HepG2 (cell line): ENCODE data around the gene ZBTB46. TPM values are rescaled to one million over a fixed set of nuclear protein-coding genes. Genes with fewer than 3 reads are reported as not detected.
A peak's percentile ranks its signal among the peaks of the same experiment; 100 is the strongest.

ENCODE experiments used
- CEBPB ChIP-seq: IDR thresholded peaks from 2 replicates; pipeline ENCODE4 v1.6.1; 2011; ENCODE audit warnings: low read depth, low read length, improper control_type of control experiment, borderline replicate concordance
- CENPT ChIP-seq: sonication (generic); formaldehyde crosslinking; IDR thresholded peaks from 2 replicates; pipeline ENCODE4 v1.8.0; 2022; ENCODE audit warnings: low read depth, mild to moderate bottlenecking, moderate library complexity, missing genetic modification reagents
- EEA1 ChIP-seq: sonication (generic); formaldehyde crosslinking; IDR thresholded peaks from 2 replicates; pipeline ENCODE4 v1.5.1; 2020; ENCODE audit warnings: mild to moderate bottlenecking, missing genetic modification reagents, borderline replicate concordance
- GFI1 ChIP-seq: sonication (generic); formaldehyde crosslinking; IDR thresholded peaks from 2 replicates; pipeline ENCODE4 v1.5.0; 2020; ENCODE audit warnings: missing genetic modification reagents, mild to moderate bottlenecking, borderline replicate concordance
- IKZF4 ChIP-seq: sonication (generic); formaldehyde crosslinking; IDR thresholded peaks from 2 replicates; pipeline ENCODE4 v1.5.1; 2020; ENCODE audit warnings: borderline replicate concordance, mild to moderate bottlenecking, low read depth, missing genetic modification reagents; ENCODE audit errors: not compliant biosample characterization
- POLR2G ChIP-seq: fragments of 200-400 bp; formaldehyde crosslinking; IDR thresholded peaks from 2 replicates; pipeline ENCODE4 v1.6.1; 2018; ENCODE audit warnings: mild to moderate bottlenecking, low read depth, low read length, moderate library complexity
- RFXAP ChIP-seq: sonication (generic); formaldehyde crosslinking; IDR thresholded peaks from 2 replicates; pipeline ENCODE4 v1.4.0; 2020; ENCODE audit warnings: missing genetic modification reagents, borderline replicate concordance
- STAG1 ChIP-seq: sonication (generic); formaldehyde crosslinking; IDR thresholded peaks from 2 replicates; pipeline ENCODE4 v1.4.0; 2020; ENCODE audit warnings: missing genetic modification reagents
- STAT6 ChIP-seq: sonication (generic); formaldehyde crosslinking; IDR thresholded peaks from 2 replicates; pipeline ENCODE4 v1.4.0; 2020; ENCODE audit warnings: missing genetic modification reagents, mild to moderate bottlenecking, borderline replicate concordance
- THAP7 ChIP-seq: sonication (generic); formaldehyde crosslinking; IDR thresholded peaks from 2 replicates; pipeline ENCODE4 v1.8.1; 2023; ENCODE audit warnings: mild to moderate bottlenecking, missing genetic modification reagents
- ZNF121 ChIP-seq: sonication (generic); formaldehyde crosslinking; IDR thresholded peaks from 2 replicates; pipeline ENCODE4 v1.5.0; 2020; ENCODE audit warnings: mild to moderate bottlenecking, missing genetic modification reagents
- ZNF281 ChIP-seq: sonication (generic); formaldehyde crosslinking; IDR thresholded peaks from 2 replicates; pipeline ENCODE4 v1.4.0; 2020; ENCODE audit warnings: missing genetic modification reagents, borderline replicate concordance
- ZNF768 ChIP-seq: sonication (generic); formaldehyde crosslinking; IDR thresholded peaks from 2 replicates; pipeline ENCODE4 v1.4.0; 2020; ENCODE audit warnings: missing genetic modification reagents
- polyA plus RNA-seq, 8 experiments: library from polyadenylated mRNA; depleted of rRNA in 3 of 8; stranded (reverse) in 7 of 8; unstranded in 1 of 8; fragments of >200 nt; fragmentation: Illumina TruSeq in 4 of 8; extraction: Trizol in 4 of 8; gene quantifications; 2 replicates each; pipeline versions ENCODE4 v1.2.1 to v1.2.3, GENCODE V29; 2011 to 2016; ENCODE audit warnings: low read depth in 4 of 8, missing spikeins in 1 of 8, mixed read lengths in 1 of 8; ENCODE audit not compliant: insufficient read depth in 1 of 8
- total RNA-seq, 5 experiments: library from RNA; depleted of rRNA; stranded (reverse); fragments of >200 nt; fragmentation: Illumina TruSeq; extraction: Trizol; gene quantifications; 2 replicates each; pipeline ENCODE4 v1.2.3, GENCODE V29; 2016; ENCODE audit warnings: low read depth in 1 of 5
- TF ChIP-seq, protein P1 (sequence below): sonication (generic); formaldehyde crosslinking; IDR thresholded peaks from 2 replicates; pipeline ENCODE4 v1.4.0; 2020; ENCODE audit warnings: missing genetic modification reagents
- TF ChIP-seq, protein P2 (sequence below): sonication (generic); formaldehyde crosslinking; IDR thresholded peaks from 2 replicates; pipeline ENCODE4 v1.8.0; 2023; ENCODE audit warnings: mild to moderate bottlenecking, missing genetic modification reagents
- TF ChIP-seq, protein P3 (sequence below): sonication (generic); formaldehyde crosslinking; IDR thresholded peaks from 2 replicates; pipeline ENCODE4 v1.5.0; 2020; ENCODE audit warnings: mild to moderate bottlenecking, missing genetic modification reagents

The ZBTB46 gene
- total and polyA plus RNA-seq, 2 of the 13 experiments (the other 11 are each of a cell fraction or from before 2014, with no cell fraction given) = 1.6 to 13.5 TPM

DNA sequence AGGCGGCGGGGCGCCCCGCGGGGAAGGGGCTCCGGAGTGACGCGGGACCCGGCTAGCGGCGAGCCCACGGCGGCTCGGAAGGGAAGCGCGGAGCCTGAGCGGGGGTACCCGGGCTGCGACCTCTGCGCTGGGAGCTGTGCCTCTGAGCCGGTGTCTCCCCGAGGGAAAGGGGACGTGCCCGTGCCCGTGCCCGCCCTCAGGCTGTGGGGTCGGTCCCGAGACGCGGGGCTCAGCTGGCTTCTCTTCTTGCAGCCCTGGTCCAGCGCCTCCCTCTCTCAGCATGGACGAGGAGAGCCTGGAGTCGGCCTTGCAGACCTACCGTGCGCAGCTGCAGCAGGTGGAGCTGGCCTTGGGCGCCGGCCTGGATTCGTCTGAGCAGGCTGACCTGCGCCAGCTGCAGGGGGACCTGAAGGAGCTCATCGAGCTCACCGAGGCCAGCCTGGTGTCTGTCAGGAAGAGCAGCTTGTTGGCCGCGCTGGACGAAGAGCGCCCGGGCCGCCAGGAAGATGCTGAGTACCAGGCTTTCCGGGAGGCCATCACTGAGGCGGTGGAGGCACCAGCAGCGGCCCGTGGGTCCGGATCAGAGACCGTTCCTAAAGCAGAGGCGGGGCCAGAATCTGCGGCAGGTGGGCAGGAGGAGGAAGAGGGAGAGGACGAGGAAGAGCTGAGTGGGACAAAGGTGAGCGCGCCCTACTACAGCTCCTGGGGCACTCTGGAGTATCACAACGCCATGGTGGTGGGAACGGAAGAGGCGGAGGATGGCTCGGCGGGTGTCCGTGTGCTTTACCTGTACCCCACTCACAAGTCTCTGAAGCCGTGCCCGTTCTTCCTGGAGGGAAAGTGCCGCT lies 122.5 kb downstream of the ZBTB46 start (continued):
- TF ChIP-seq STAT6 (CRISPR knock-in tag) (no peak), ZNF281 (CRISPR knock-in tag) (0 out of 2 replicates have a peak, but pooled peaks have one; percentile 20), EEA1 (peak; percentile 67; the same call in 1 of the 2 replicates), ZNF768 (peak; percentile 16; the same call in 1 of the 2 replicates), ZNF121 (CRISPR knock-in tag) (no peak), RFXAP (no peak), CEBPB (no peak), CENPT (CRISPR knock-in tag) (no peak), POLR2G (no peak), THAP7 (CRISPR knock-in tag) (no peak), GFI1 (CRISPR knock-in tag) (no peak), STAG1 (CRISPR knock-in tag) (no peak; the same call in 1 of the 2 replicates), IKZF4 (CRISPR knock-in tag) (no peak)
- TF ChIP-seq, protein P1, sequence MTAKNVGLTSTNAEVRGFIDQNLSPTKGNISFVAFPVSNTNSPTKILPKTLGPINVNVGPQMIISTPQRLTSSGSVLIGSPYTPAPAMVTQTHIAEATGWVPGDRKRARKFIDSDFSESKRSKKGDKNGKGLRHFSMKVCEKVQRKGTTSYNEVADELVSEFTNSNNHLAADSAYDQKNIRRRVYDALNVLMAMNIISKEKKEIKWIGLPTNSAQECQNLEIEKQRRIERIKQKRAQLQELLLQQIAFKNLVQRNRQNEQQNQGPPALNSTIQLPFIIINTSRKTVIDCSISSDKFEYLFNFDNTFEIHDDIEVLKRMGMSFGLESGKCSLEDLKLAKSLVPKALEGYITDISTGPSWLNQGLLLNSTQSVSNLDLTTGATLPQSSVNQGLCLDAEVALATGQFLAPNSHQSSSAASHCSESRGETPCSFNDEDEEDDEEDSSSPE (CRISPR knock-in tag) = no peak
- TF ChIP-seq, protein P2, sequence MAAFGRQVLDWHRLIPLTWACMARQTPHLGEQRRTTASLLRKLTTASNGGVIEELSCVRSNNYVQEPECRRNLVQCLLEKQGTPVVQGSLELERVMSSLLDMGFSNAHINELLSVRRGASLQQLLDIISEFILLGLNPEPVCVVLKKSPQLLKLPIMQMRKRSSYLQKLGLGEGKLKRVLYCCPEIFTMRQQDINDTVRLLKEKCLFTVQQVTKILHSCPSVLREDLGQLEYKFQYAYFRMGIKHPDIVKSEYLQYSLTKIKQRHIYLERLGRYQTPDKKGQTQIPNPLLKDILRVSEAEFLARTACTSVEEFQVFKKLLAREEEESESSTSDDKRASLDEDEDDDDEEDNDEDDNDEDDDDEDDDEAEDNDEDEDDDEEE (CRISPR knock-in tag) = no peak; the same call in 1 of the 2 replicates
- TF ChIP-seq, protein P3, sequence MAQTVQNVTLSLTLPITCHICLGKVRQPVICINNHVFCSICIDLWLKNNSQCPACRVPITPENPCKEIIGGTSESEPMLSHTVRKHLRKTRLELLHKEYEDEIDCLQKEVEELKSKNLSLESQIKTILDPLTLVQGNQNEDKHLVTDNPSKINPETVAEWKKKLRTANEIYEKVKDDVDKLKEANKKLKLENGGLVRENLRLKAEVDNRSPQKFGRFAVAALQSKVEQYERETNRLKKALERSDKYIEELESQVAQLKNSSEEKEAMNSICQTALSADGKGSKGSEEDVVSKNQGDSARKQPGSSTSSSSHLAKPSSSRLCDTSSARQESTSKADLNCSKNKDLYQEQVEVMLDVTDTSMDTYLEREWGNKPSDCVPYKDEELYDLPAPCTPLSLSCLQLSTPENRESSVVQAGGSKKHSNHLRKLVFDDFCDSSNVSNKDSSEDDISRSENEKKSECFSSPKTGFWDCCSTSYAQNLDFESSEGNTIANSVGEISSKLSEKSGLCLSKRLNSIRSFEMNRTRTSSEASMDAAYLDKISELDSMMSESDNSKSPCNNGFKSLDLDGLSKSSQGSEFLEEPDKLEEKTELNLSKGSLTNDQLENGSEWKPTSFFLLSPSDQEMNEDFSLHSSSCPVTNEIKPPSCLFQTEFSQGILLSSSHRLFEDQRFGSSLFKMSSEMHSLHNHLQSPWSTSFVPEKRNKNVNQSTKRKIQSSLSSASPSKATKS (CRISPR knock-in tag) = no peak
